ENCODE results near the gene C10orf62. TPM values are rescaled to one million over a fixed set of nuclear protein-coding genes. Genes with fewer than 3 reads are reported as not detected.
"Not testable (repeated sequence)": the region's sequence is repeated elsewhere in the genome, so short reads cannot be mapped to it uniquely, and the experiment has no call there.

C10orf62 gene
- total RNA-seq, 4 donors from 2014 or later, result 0.41 to 0.55 TPM; not detected in 2

GRCh38 chr10:97573021-97573420, 16.5 kb upstream of the C10orf62 start:
- H3K9me3 ChIP-seq, result no peaks in the 10 kb centered on the region
- H3K36me3 ChIP-seq, result peaks cover 0 to 22% of the 10 kb centered on the region in 2 donors
- in situ Hi-C loops (cut with MboI; ENCODE audit: low sequenced_read_pairs in 4 of 4), result loop anchor here (5.0 kb wide), 2 partner anchors 39 to 44 kb away; no protein-coding TSS in a partner anchor
- peak overlapping the region; percentile 90 to 92 (median 91) for H3K27ac ChIP-seq
- peaks cover 61 to 65% of the 10 kb centered on the region in 2 donors for H3K4me1 ChIP-seq
- no peak for ATAC-seq
- no peak for TF ChIP-seq CTCF (IDR thresholded peaks at IDR 0.05 in 4 of 5, conservative IDR thresholded peaks at IDR 0.05 in 1 of 5)
- TF ChIP-seq POLR2A (IDR thresholded peaks at IDR 0.05), result no peak
- peak overlapping the region; percentile 28 to 58 (median 35) for H3K4me3 ChIP-seq
- no peak for DNase-seq
- intact Hi-C loops (cut with DNase I; ENCODE audit: low total_unique reads), result no loop called here
- H3K27me3 ChIP-seq, result no peaks in the 10 kb centered on the region

- H3K36me3 ChIP-seq, result peaks cover 0 to 25% of the 10 kb centered on the region in 2 donors
- peak overlapping the region in 2 of 4 donors; percentile 35 to 58 for H3K4me3 ChIP-seq
- intact Hi-C loops (cut with DNase I; ENCODE audit: low total_unique reads), result loop anchor here (1.0 kb wide), 1 partner anchor 23 kb away; no protein-coding TSS in a partner anchor
- H3K4me1 ChIP-seq, result peaks cover 61 to 65% of the 10 kb centered on the region in 2 donors
- no peaks in the 10 kb centered on the region for H3K9me3 ChIP-seq
- peak overlapping the region; percentile 90 to 92 (median 91) for H3K27ac ChIP-seq
- ATAC-seq (no peak), DNase-seq (no peak)
- TF ChIP-seq CTCF (IDR thresholded peaks at IDR 0.05 in 4 of 5, conservative IDR thresholded peaks at IDR 0.05 in 1 of 5) (no peak), POLR2A (IDR thresholded peaks at IDR 0.05) (no peak)
- no peaks in the 10 kb centered on the region for H3K27me3 ChIP-seq
- in situ Hi-C loops (cut with MboI; ENCODE audit: low sequenced_read_pairs in 4 of 4), result loop anchor here (5.0 kb wide), 2 partner anchors 39 to 44 kb away; no protein-coding TSS in a partner anchor
Observed at GRCh38 chr10:97573672-97574071, 15.8 kb upstream of the C10orf62 start.

- peaks cover 58 to 61% of the 10 kb centered on the region in 2 donors for H3K4me1 ChIP-seq
- peak overlapping the region; percentile 90 to 92 (median 91) for H3K27ac ChIP-seq
- H3K27me3 ChIP-seq, result no peaks in the 10 kb centered on the region
- TF ChIP-seq POLR2A (IDR thresholded peaks at IDR 0.05) (no peak), CTCF (IDR thresholded peaks at IDR 0.05 in 4 of 5, conservative IDR thresholded peaks at IDR 0.05 in 1 of 5) (no peak)
- DNase-seq (peak; percentile 86 to 95), ATAC-seq (peak; percentile 74 to 84)
- in situ Hi-C loops (cut with MboI; ENCODE audit: low sequenced_read_pairs in 4 of 4) (loop anchor here (5.0 kb wide), 2 partner anchors 38 to 43 kb away; no protein-coding TSS in a partner anchor), intact Hi-C loops (cut with DNase I; ENCODE audit: low total_unique reads) (loop anchor here (1.0 kb wide), 1 partner anchor 22 kb away; no protein-coding TSS in a partner anchor)
- no peaks in the 10 kb centered on the region for H3K9me3 ChIP-seq
- peaks cover 0 to 21% of the 10 kb centered on the region in 2 donors for H3K36me3 ChIP-seq
- H3K4me3 ChIP-seq, result peak overlapping the region in 2 of 4 donors; percentile 35 to 58
Observed at GRCh38 chr10:97574374-97575126, 15.0 kb upstream of the C10orf62 start.

GRCh38 chr10:97575127-97575668, 14.3 kb upstream of the C10orf62 start:
- intact Hi-C loops (cut with DNase I; ENCODE audit: low total_unique reads), result no loop called here
- no peak for TF ChIP-seq CTCF (IDR thresholded peaks at IDR 0.05 in 4 of 5, conservative IDR thresholded peaks at IDR 0.05 in 1 of 5)
- no peak for TF ChIP-seq POLR2A (IDR thresholded peaks at IDR 0.05)
- no peak for DNase-seq
- ATAC-seq, result peak in 1 of 2 donors; percentile 0
- Histone ChIP-seq H3K4me1 (peaks cover 53 to 55% of the 10 kb centered on the region in 2 donors), H3K36me3 (peaks cover 0 to 21% of the 10 kb centered on the region in 2 donors), H3K4me3 (no peak overlapping the region), H3K27me3 (no peaks in the 10 kb centered on the region), H3K9me3 (no peaks in the 10 kb centered on the region), H3K27ac (peak overlapping the region; percentile 90 to 92 (median 91))
- in situ Hi-C loops (cut with MboI; ENCODE audit: low sequenced_read_pairs in 4 of 4), result no loop called here

GRCh38 chr10:97576487-97576886, 13.0 kb upstream of the C10orf62 start:
- in situ Hi-C loops (cut with MboI; ENCODE audit: low sequenced_read_pairs in 4 of 4); H3K27me3 ChIP-seq; ATAC-seq; intact Hi-C loops (cut with DNase I; ENCODE audit: low total_unique reads); H3K9me3 ChIP-seq; H3K4me3 ChIP-seq; DNase-seq: not testable (repeated sequence)
- H3K36me3 ChIP-seq, result peaks cover 0 to 21% of the 10 kb centered on the region in 2 donors
- peaks cover 41 to 42% of the 10 kb centered on the region in 2 donors for H3K4me1 ChIP-seq
- peak overlapping the region; percentile 90 to 92 (median 91) for H3K27ac ChIP-seq
